GM18499 (cell line): Measurements from ENCODE around the gene RPL41.

Experiments used
- ATAC-seq: cut with Tn5 transposase; IDR thresholded peaks from one replicate; pipeline ENCODE4 v1.9.1; 2021; ENCODE audit warnings: moderate number of reproducible peaks; ENCODE audit not compliant: insufficient read depth, unreplicated experiment

The RPL41 gene

GRCh38 chr12:56164345-56164729 lies 47.9 kb downstream of the RPL41 start:
- no peak for ATAC-seq

- no peak for ATAC-seq
Observed at GRCh38 chr12:56165369-56165768, 48.9 kb downstream of the RPL41 start.
